RCC 7860 (cell line): ENCODE data around the gene RANBP3.
"Not testable (repeated sequence)": the region's sequence is repeated elsewhere in the genome, so short reads cannot be mapped to it uniquely, and the experiment has no call there.

Experiments
- DNase-seq: peaks from one replicate; pipeline ENCODE4 v3.0.0-alpha.2; 2015; ENCODE audit warnings: low spot score
- FAIRE-seq: peaks from 2 replicates; lab custom pipeline; 2012; peaks lifted over from hg19 to GRCh38; lab: Jason Lieb, UNC

RANBP3 gene

GRCh38 chr19:6010107-6010506, 32.2 kb upstream of the RANBP3 start:
- DNase-seq (no peak), FAIRE-seq (no peak)

GRCh38 chr19:6007866-6008265, 29.9 kb upstream of the RANBP3 start:
- no peak for FAIRE-seq
- DNase-seq, result no peak

GRCh38 chr19:6006896-6007295, 29.0 kb upstream of the RANBP3 start:
- DNase-seq, result no peak
- FAIRE-seq, result no peak

GRCh38 chr19:6006070-6006446, 28.1 kb upstream of the RANBP3 start:
- not testable (repeated sequence) for DNase-seq, FAIRE-seq

GRCh38 chr19:6005321-6006069, 27.6 kb upstream of the RANBP3 start:
- FAIRE-seq, result no peak
- DNase-seq, result no peak

GRCh38 chr19:6003976-6004375, 26.0 kb upstream of the RANBP3 start:
- FAIRE-seq (no peak), DNase-seq (no peak)

- no peak for FAIRE-seq
- no peak for DNase-seq
These were observed 24.7 kb upstream of the RANBP3 start for GRCh38 chr19:6002591-6002990.

- DNase-seq (no peak), FAIRE-seq (no peak)
These were observed 22.4 kb upstream of the RANBP3 start for GRCh38 chr19:6000228-6000847.

- FAIRE-seq, result no peak
- no peak for DNase-seq
These were observed 21.8 kb upstream of the RANBP3 start for GRCh38 chr19:5999693-6000092.

- no peak for FAIRE-seq
- DNase-seq, result no peak
These were observed 19.4 kb upstream of the RANBP3 start for GRCh38 chr19:5997371-5997770.

GRCh38 chr19:5996623-5997320, 18.8 kb upstream of the RANBP3 start:
- FAIRE-seq, result no peak
- no peak for DNase-seq

- no peak for DNase-seq
- FAIRE-seq, result no peak
These were observed 18.2 kb upstream of the RANBP3 start for GRCh38 chr19:5996102-5996501.

- FAIRE-seq (no peak), DNase-seq (no peak)
These were observed 17.7 kb upstream of the RANBP3 start for GRCh38 chr19:5995606-5996005.

GRCh38 chr19:5994405-5995165, 16.6 kb upstream of the RANBP3 start:
- no peak for FAIRE-seq
- DNase-seq, result no peak

- no peak for DNase-seq
- FAIRE-seq, result no peak
These were observed 15.9 kb upstream of the RANBP3 start for GRCh38 chr19:5993648-5994358.

GRCh38 chr19:5993201-5993600, 15.3 kb upstream of the RANBP3 start:
- FAIRE-seq, result no peak
- no peak for DNase-seq

- no peak for DNase-seq
- no peak for FAIRE-seq
These were observed 14.8 kb upstream of the RANBP3 start for GRCh38 chr19:5992756-5993155.

- no peak for DNase-seq
- no peak for FAIRE-seq
These were observed 13.4 kb upstream of the RANBP3 start for GRCh38 chr19:5991244-5991838.

GRCh38 chr19:5990289-5990797, 12.4 kb upstream of the RANBP3 start:
- no peak for DNase-seq
- no peak for FAIRE-seq
